Measurements from ENCODE around the gene TMEM222.

TMEM222 gene

GRCh38 chr1:27342391-27342777, 20.4 kb downstream of the TMEM222 start:
- no peak for DNase-seq (ENCODE audit: low spot score)

GRCh38 chr1:27342778-27343638, 21.0 kb downstream of the TMEM222 start:
- peak; percentile 44 for DNase-seq (ENCODE audit: low spot score)

GRCh38 chr1:27343639-27344025, 21.7 kb downstream of the TMEM222 start:
- no peak for DNase-seq (ENCODE audit: low spot score)

- DNase-seq (ENCODE audit: low spot score), result no peak
These were observed 23.3 kb downstream of the TMEM222 start for GRCh38 chr1:27345272-27345671.

GRCh38 chr1:27346357-27346756, 24.4 kb downstream of the TMEM222 start:
- no peak for DNase-seq (ENCODE audit: low spot score)

GRCh38 chr1:27346991-27347624, 25.1 kb downstream of the TMEM222 start:
- DNase-seq (ENCODE audit: low spot score), result peak; percentile 42

GRCh38 chr1:27348861-27349783, 27.2 kb downstream of the TMEM222 start:
- peak; percentile 47 for DNase-seq (ENCODE audit: low spot score)

- DNase-seq (ENCODE audit: low spot score), result no peak
These were observed 28.1 kb downstream of the TMEM222 start for GRCh38 chr1:27349784-27350662.

GRCh38 chr1:27350663-27351540, 28.9 kb downstream of the TMEM222 start:
- DNase-seq (ENCODE audit: low spot score), result no peak

- no peak for DNase-seq (ENCODE audit: low spot score)
These were observed 29.7 kb downstream of the TMEM222 start for GRCh38 chr1:27351541-27352107.

GRCh38 chr1:27353166-27353565, 31.2 kb downstream of the TMEM222 start:
- no peak for DNase-seq (ENCODE audit: low spot score)

GRCh38 chr1:27353629-27354028, 31.7 kb downstream of the TMEM222 start:
- DNase-seq (ENCODE audit: low spot score), result no peak

- no peak for DNase-seq (ENCODE audit: low spot score)
These were observed 33.7 kb downstream of the TMEM222 start for GRCh38 chr1:27355683-27356082.

- DNase-seq (ENCODE audit: low spot score), result no peak
These were observed 34.3 kb downstream of the TMEM222 start for GRCh38 chr1:27356277-27356618.

GRCh38 chr1:27356619-27357280, 34.8 kb downstream of the TMEM222 start:
- DNase-seq (ENCODE audit: low spot score), result no peak

GRCh38 chr1:27357281-27358037, 35.5 kb downstream of the TMEM222 start:
- DNase-seq (ENCODE audit: low spot score), result peak; percentile 43

GRCh38 chr1:27358038-27358927, 36.3 kb downstream of the TMEM222 start:
- no peak for DNase-seq (ENCODE audit: low spot score)

GRCh38 chr1:27358928-27359313, 37.0 kb downstream of the TMEM222 start:
- no peak for DNase-seq (ENCODE audit: low spot score)

All from LoVo (cell line).